Measurements from ENCODE around the gene PEX11B. TPM values are rescaled to one million over a fixed set of nuclear protein-coding genes. Genes with fewer than 3 reads are reported as not detected.

Gene PEX11B
- polyA plus RNA-seq, 1 of the 3 experiments (the other 2 are of a cell fraction), result 26.1 TPM

- Histone ChIP-seq H3K9me2 (no peaks in the 10 kb centered on the region), H2AFZ (ENCODE audit: low read depth) (no peak overlapping the region), H3K4me1 (ENCODE audit: control insufficient read depth in 1 of 2, insufficient read depth in 2 of 2, low read depth in 1 of 2, low read length in 1 of 2) (no peaks in the 10 kb centered on the region), H3K79me2 (ENCODE audit: insufficient read depth) (peaks cover 36% of the 10 kb centered on the region), H3K36me3 (replicated peaks in 1 of 2; ENCODE audit: control insufficient read depth in 1 of 2, insufficient read depth in 2 of 2, low read length in 1 of 2) (peaks cover 20 to 28% of the 10 kb centered on the region in 2 experiments), H3F3A (replicated peaks; ENCODE audit: insufficient read depth) (no peaks in the 10 kb centered on the region), H4K20me1 (ENCODE audit: insufficient read depth) (no peaks in the 10 kb centered on the region), H3K27me3 (ENCODE audit: insufficient read depth) (no peaks in the 10 kb centered on the region), H3K9me3 (no peaks in the 10 kb centered on the region), H3K9ac (no peak overlapping the region), H3K4me2 (no peak overlapping the region), H3K27ac (ENCODE audit: low read depth in 2 of 2, low read length in 1 of 2) (no peak overlapping the region), H3K4me3 (ENCODE audit: low read depth in 2 of 2, low read length in 1 of 2) (no peak overlapping the region)
- no peak for TF ChIP-seq IRF3 (IDR thresholded peaks at IDR 0.05; ENCODE audit: low read depth, low read length)
- no peak for TF ChIP-seq SIN3A (IDR thresholded peaks at IDR 0.05; ENCODE audit: borderline replicate concordance, low read depth, low read length)
- TF ChIP-seq EP300 (IDR thresholded peaks at IDR 0.05; ENCODE audit: borderline replicate concordance in 1 of 2, low read depth in 1 of 2, low read length in 1 of 2), result no peak
- TF ChIP-seq TEAD4 (IDR thresholded peaks at IDR 0.05; ENCODE audit: borderline replicate concordance, insufficient read depth), result no peak
- no peak for TF ChIP-seq POLR2AphosphoS5 (IDR thresholded peaks at IDR 0.05; ENCODE audit: low read depth, low read length)
- TF ChIP-seq, protein P1, sequence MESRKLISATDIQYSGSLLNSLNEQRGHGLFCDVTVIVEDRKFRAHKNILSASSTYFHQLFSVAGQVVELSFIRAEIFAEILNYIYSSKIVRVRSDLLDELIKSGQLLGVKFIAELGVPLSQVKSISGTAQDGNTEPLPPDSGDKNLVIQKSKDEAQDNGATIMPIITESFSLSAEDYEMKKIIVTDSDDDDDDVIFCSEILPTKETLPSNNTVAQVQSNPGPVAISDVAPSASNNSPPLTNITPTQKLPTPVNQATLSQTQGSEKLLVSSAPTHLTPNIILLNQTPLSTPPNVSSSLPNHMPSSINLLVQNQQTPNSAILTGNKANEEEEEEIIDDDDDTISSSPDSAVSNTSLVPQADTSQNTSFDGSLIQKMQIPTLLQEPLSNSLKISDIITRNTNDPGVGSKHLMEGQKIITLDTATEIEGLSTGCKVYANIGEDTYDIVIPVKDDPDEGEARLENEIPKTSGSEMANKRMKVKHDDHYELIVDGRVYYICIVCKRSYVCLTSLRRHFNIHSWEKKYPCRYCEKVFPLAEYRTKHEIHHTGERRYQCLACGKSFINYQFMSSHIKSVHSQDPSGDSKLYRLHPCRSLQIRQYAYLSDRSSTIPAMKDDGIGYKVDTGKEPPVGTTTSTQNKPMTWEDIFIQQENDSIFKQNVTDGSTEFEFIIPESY (IDR thresholded peaks at IDR 0.05; ENCODE audit: borderline replicate concordance, low read depth), result no peak
- TF ChIP-seq TAF1 (IDR thresholded peaks at IDR 0.05; ENCODE audit: borderline replicate concordance, low read depth, low read length), result no peak
- TF ChIP-seq TCF12 (IDR thresholded peaks at IDR 0.05), result no peak
- TF ChIP-seq NFIC (IDR thresholded peaks at IDR 0.05; ENCODE audit: borderline replicate concordance), result no peak
- no peak for TF ChIP-seq CHD2 (IDR thresholded peaks at IDR 0.05; ENCODE audit: low read length, partially characterized antibody)
- TF ChIP-seq SMC3 (IDR thresholded peaks at IDR 0.05; ENCODE audit: low read depth, low read length), result no peak
- TF ChIP-seq, protein P2, sequence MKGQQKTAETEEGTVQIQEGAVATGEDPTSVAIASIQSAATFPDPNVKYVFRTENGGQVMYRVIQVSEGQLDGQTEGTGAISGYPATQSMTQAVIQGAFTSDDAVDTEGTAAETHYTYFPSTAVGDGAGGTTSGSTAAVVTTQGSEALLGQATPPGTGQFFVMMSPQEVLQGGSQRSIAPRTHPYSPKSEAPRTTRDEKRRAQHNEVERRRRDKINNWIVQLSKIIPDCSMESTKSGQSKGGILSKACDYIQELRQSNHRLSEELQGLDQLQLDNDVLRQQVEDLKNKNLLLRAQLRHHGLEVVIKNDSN (IDR thresholded peaks at IDR 0.05; ENCODE audit: borderline replicate concordance, low read depth), result no peak
- no peak for TF ChIP-seq NRF1 (IDR thresholded peaks at IDR 0.05; ENCODE audit: low read depth, low read length)
- ChIA-PET CTCF (interaction anchor here (1.0 to 1.4 kb wide), 4 partner anchors 11 to 94 kb away, joined by 3 to 4 read pairs (median 4); no protein-coding TSS in a partner anchor), POLR2A (interaction anchor here (0.9 kb wide), 1 partner anchor 15 kb away, joined by 3 read pairs; the partner anchor contains the start of gene LIX1L)
- WGBS (ENCODE audit: low lambda C conversion rate), result 90% methylated on average over 6 of the region's 6 CpGs
- no peak for DNase-seq
These were observed 24.4 kb upstream of the PEX11B start for GRCh38 chr1:145942871-145943270.

- Histone ChIP-seq H3K9ac (no peak overlapping the region), H3K27me3 (ENCODE audit: insufficient read depth) (no peaks in the 10 kb centered on the region), H3K4me3 (ENCODE audit: low read depth in 2 of 2, low read length in 1 of 2) (no peak overlapping the region), H3K79me2 (ENCODE audit: insufficient read depth) (peaks cover 32% of the 10 kb centered on the region), H3K27ac (ENCODE audit: low read depth in 2 of 2, low read length in 1 of 2) (no peak overlapping the region), H3K9me2 (no peaks in the 10 kb centered on the region), H2AFZ (ENCODE audit: low read depth) (no peak overlapping the region), H3K4me1 (ENCODE audit: control insufficient read depth in 1 of 2, insufficient read depth in 2 of 2, low read depth in 1 of 2, low read length in 1 of 2) (no peaks in the 10 kb centered on the region), H3K36me3 (replicated peaks in 1 of 2; ENCODE audit: control insufficient read depth in 1 of 2, insufficient read depth in 2 of 2, low read length in 1 of 2) (peaks cover 18 to 28% of the 10 kb centered on the region in 2 experiments), H3K4me2 (no peak overlapping the region), H4K20me1 (ENCODE audit: insufficient read depth) (no peaks in the 10 kb centered on the region), H3K9me3 (no peaks in the 10 kb centered on the region), H3F3A (replicated peaks; ENCODE audit: insufficient read depth) (no peaks in the 10 kb centered on the region)
- ChIA-PET CTCF (interaction anchor here (1.2 to 2.1 kb wide), 3 partner anchors 11 to 35 kb away, joined by 4 to 8 read pairs (median 4); partner anchors contain the start of gene RBM8A), POLR2A (interaction anchor here (2.1 kb wide), 1 partner anchor 14 kb away, joined by 6 read pairs; the partner anchor contains the start of gene RBM8A)
- no peak for TF ChIP-seq SMC3 (IDR thresholded peaks at IDR 0.05; ENCODE audit: low read depth, low read length)
- TF ChIP-seq GATA2 (CRISPR knock-in tag; IDR thresholded peaks at IDR 0.05), result no peak
- TF ChIP-seq IRF3 (IDR thresholded peaks at IDR 0.05; ENCODE audit: low read depth, low read length), result no peak
- TF ChIP-seq FOXM1 (IDR thresholded peaks at IDR 0.05; ENCODE audit: low read depth), result no peak
- TF ChIP-seq SIN3A (IDR thresholded peaks at IDR 0.05; ENCODE audit: borderline replicate concordance, low read depth, low read length), result no peak
- TF ChIP-seq NRF1 (IDR thresholded peaks at IDR 0.05; ENCODE audit: low read depth, low read length), result no peak
- no peak for TF ChIP-seq JUND (IDR thresholded peaks at IDR 0.05)
- no peak for TF ChIP-seq TEAD4 (IDR thresholded peaks at IDR 0.05; ENCODE audit: borderline replicate concordance, insufficient read depth)
- no peak for TF ChIP-seq MAX (IDR thresholded peaks at IDR 0.05; ENCODE audit: low read depth)
- no peak for DNase-seq
- WGBS (ENCODE audit: low lambda C conversion rate), result 89% methylated on average over 4 of the region's 4 CpGs
These were observed 23.9 kb upstream of the PEX11B start for GRCh38 chr1:145942405-145942804.
